ENCODE measurements around the gene CEL.

- TF ChIP-seq ZNF274 (IDR thresholded peaks at IDR 0.05; ENCODE audit: low read depth, low read length) (no peak), YY1 (IDR thresholded peaks at IDR 0.05; ENCODE audit: insufficient read depth, insufficient read length) (no peak)
These were observed 53.3 kb downstream of the CEL start for GRCh38 chr9:133114886-133115603.
